Subcutaneous abdominal adipose tissue (tissue), 5 donors: ENCODE results near the gene KRTAP2-1.
"Not testable (repeated sequence)": the region's sequence is repeated elsewhere in the genome, so short reads cannot be mapped to it uniquely, and the experiment has no call there.

Source experiments
- H3K27ac ChIP-seq: one replicate; pipeline ENCODE4 v1.7.0; 2013; ENCODE audit warnings: low read depth, mild to moderate bottlenecking, inconsistent platforms, low read length, moderate library complexity
- H3K27me3 ChIP-seq, 5 donors: one replicate each; pipeline ENCODE4 v1.7.0; 2013; ENCODE audit warnings: low read length in 5 of 5, inconsistent platforms in 1 of 5; ENCODE audit not compliant: control insufficient read depth in 5 of 5, insufficient read depth in 4 of 5
- H3K36me3 ChIP-seq, 5 donors: one replicate each; pipeline ENCODE4 v1.7.0; 2013; ENCODE audit warnings: low read length in 5 of 5; ENCODE audit not compliant: control insufficient read depth in 5 of 5, insufficient read depth in 5 of 5
- H3K4me1 ChIP-seq, 5 donors: one replicate each; pipeline ENCODE4 v1.7.0; 2013; ENCODE audit warnings: low read length in 5 of 5, mild to moderate bottlenecking in 3 of 5, moderate library complexity in 1 of 5; ENCODE audit not compliant: control insufficient read depth in 5 of 5, insufficient read depth in 5 of 5
- H3K4me3 ChIP-seq, 5 donors: one replicate each; pipeline ENCODE4 v1.7.0; 2013; ENCODE audit warnings: low read length in 5 of 5, low read depth in 1 of 5
- H3K9ac ChIP-seq, 5 donors: one replicate each; pipeline ENCODE4 v1.7.0; 2013; ENCODE audit warnings: low read length in 5 of 5, mild to moderate bottlenecking in 4 of 5, moderate library complexity in 3 of 5
- H3K9me3 ChIP-seq, 5 donors: one replicate each; pipeline ENCODE4 v1.7.0; 2013; ENCODE audit warnings: low read length in 5 of 5; ENCODE audit not compliant: control insufficient read depth in 5 of 5
- donor health status: healthy.
- donor health status: healthy.
- donor health status: healthy.
- donor health status: healthy.
- donor health status: healthy.

Gene KRTAP2-1

DNA sequence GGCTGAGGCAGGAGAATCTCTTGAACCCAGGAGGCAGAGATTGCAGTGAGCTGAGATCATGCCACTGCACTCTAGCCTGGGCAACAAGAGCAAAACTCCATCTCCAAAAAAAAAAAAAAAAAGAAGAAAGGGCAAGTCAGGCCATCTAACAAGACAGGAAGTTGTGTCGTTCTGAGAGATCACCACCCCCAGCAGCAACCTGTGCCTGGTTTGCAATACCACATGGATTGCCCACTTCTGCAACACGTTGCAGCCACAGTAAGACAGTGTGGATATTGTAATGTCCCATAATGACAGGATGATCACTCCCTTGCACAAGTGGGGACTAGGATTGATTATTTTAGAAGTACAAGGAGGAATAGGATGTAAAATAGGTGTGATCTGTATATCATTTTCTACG, 21.9 kb upstream of the KRTAP2-1 start:
- Histone ChIP-seq H3K9ac (no peak overlapping the region), H3K27me3 (no peaks in the 10 kb centered on the region), H3K36me3 (no peaks in the 10 kb centered on the region), H3K4me3 (no peak overlapping the region), H3K27ac (no peak overlapping the region), H3K4me1 (no peaks in the 10 kb centered on the region), H3K9me3 (no peaks in the 10 kb centered on the region)

DNA sequence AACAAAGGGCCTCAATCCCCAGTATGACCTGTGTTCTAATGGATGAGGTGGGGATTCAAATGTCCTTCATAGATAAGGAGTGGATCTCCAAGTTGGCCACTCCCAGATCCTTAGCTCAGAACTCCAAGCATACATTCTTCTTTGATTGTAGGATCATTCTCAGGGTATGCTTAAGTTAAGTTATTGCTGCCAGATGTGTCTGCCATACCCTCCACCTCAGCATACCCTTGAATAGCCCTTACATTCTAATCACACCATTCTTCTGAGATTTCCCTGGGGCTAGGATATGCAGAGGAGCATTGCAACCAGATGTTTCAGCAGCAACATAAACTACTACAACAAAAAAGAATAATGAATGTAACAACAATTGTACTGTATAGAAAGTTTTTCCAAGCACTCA, 20.2 kb upstream of the KRTAP2-1 start:
- Histone ChIP-seq H3K27me3 (no peaks in the 10 kb centered on the region), H3K27ac (no peak overlapping the region), H3K9ac (no peak overlapping the region), H3K4me3 (no peak overlapping the region), H3K4me1 (no peaks in the 10 kb centered on the region), H3K9me3 (no peaks in the 10 kb centered on the region), H3K36me3 (no peaks in the 10 kb centered on the region)

DNA sequence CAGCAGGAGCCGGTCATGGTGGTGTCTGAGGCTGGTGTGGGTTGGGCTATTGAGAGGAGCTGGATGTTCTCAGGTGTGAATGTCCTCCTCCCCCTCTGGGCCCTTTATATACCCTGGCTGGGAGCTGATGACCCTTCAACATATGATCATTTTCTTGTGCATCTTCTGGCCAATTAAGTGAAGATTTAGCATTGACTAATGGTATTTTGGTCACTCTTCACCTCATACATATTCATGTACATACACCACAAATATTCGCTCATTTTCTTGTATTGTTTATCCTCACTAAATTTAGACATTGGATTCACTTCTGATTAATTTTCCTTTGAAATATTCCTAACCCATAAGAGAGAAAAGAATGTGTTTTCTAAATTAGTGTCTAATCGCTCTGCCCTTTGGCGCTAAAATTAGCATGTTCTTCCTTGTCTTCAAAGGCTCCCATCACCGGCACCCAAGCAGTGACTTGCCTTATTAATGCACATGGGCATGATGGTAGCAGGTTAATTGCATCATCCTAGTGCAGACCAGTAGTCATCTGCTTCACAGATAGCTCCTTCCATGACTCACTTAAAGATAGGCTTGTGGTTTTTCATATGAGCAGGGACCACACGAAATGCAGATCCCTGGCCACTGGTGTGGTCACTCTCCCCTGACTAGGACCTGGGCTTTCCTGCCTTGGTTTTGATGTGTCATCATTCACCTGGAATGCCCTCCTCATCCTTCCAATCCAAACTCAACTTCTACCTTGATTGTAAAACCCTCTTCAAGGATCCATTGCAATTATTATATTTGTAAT, 18.9 kb upstream of the KRTAP2-1 start, which contains the start of gene KRTAP2-4:
TSS of gene KRTAP2-4 (minus strand) at position 51 of the 796 bp plus-strand sequence. CDS start at position 17, 34 bp downstream.
- no peak within 1 kb of the TSS for H3K4me3 ChIP-seq
- H3K27ac ChIP-seq: no peak within 1 kb of the TSS
- no peaks in the 10 kb centered on the region for H3K4me1 ChIP-seq
- H3K9ac ChIP-seq: no peak within 1 kb of the TSS
- H3K27me3 ChIP-seq: no peaks in the 10 kb centered on the region
- no peaks in the 10 kb centered on the region for H3K36me3 ChIP-seq
- H3K9me3 ChIP-seq: no peaks in the 10 kb centered on the region

DNA sequence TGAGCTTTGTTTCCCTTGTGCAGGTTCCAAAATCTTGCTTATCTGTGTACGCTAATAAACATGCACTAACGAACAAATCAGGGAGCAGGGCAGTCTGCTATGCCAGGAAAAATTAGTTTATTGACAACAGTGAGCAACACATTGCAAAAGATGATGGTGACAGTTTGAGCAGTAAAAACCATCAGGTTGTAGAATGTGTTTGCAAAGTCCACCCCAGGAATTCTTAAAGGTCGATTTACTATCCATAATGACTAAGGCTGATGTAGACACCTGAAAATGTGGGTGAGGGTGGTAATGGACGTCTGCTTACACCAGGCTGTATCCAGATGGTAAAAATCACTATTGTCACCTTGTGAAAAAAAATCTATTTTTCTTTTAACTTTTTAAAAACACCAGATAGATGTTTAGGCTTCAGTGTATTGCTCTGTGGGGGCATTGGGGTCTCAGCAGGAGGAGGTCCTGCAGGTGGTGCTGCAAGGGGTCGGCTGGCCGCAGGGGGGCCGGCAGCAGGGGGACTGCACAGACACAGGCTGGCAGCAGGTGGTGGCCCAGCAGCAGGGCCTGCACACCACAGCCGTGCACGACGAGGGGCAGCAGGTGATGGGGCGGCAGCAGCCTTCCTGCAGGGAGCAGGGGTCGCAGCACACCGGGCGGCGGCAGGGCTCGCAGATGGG, 18.0 kb upstream of the KRTAP2-1 start:
- not testable (repeated sequence) for H3K4me1 ChIP-seq, H3K27me3 ChIP-seq, H3K9ac ChIP-seq, H3K9me3 ChIP-seq, H3K27ac ChIP-seq, H3K36me3 ChIP-seq, H3K4me3 ChIP-seq

DNA sequence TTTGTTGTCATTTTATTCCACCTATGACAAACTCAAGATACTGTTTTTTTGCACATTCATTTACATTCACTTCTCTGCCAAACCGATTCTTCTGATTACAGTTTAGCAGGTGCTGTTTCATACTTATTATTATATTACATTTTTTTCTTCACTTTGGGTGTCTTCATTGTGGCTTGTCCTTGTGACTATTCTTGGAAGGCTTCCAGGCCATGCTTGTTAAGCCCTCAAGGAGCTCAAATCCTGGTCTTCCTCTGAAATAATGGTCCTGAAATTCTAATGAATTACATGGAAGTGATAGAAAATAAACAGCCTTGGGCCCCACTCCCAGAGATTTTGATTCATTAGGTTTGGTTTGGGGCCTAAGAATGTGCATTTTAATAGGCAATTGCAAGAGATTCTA, 17.2 kb upstream of the KRTAP2-1 start:
- Histone ChIP-seq H3K27me3 (peaks cover 0 to 5% (median 0%) of the 10 kb centered on the region in 5 donors), H3K9me3 (no peaks in the 10 kb centered on the region), H3K4me1 (no peaks in the 10 kb centered on the region), H3K27ac (no peak overlapping the region), H3K4me3 (no peak overlapping the region), H3K9ac (no peak overlapping the region), H3K36me3 (no peaks in the 10 kb centered on the region)

DNA sequence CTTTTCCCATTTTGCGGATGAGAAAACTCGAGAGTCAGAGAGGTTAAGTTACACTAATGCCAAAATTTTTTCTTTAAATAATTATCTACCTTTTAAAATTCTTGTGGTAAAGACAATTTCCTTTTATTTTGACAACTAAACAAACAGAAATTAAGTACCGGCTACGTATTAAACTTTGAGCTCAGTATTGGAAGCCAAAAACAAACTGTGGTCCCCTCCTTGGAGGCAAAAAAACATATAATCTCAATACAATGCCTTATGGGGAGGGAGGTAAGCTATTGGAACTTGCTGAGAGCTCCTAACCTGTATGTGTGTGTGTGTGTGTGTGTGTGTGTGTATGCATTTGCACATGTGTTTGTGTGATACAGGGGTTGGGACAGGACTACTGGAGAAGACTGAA, 16.3 kb upstream of the KRTAP2-1 start:
- no peak overlapping the region for H3K27ac ChIP-seq
- peaks cover 0 to 5% (median 0%) of the 10 kb centered on the region in 5 donors for H3K27me3 ChIP-seq
- no peak overlapping the region for H3K4me3 ChIP-seq

DNA sequence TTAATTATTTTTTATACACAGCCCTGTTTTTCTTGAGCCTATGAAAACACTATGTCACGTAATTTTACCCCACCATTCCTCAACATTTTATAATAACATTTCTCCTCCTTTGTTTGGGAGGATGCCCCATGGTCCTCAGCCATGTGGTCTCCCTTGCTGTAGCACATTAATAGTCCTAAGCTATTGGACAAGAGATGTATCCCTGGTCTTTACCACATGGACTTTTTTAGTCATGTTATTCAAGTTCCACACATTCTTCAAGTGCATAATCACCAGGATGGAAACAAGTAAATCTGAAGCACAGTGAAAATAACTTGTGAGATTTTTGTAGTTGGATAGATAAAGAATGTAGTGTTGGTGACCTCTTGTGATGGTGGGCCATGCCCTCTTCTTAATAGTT, 14.8 kb upstream of the KRTAP2-1 start:
- no peak overlapping the region for H3K27ac ChIP-seq
- no peaks in the 10 kb centered on the region for H3K4me1 ChIP-seq
- H3K4me3 ChIP-seq: no peak overlapping the region
- H3K27me3 ChIP-seq: peaks cover 0 to 5% (median 0%) of the 10 kb centered on the region in 5 donors
- peaks cover 0 to 4% (median 3%) of the 10 kb centered on the region in 5 donors for H3K9me3 ChIP-seq
- no peak overlapping the region for H3K9ac ChIP-seq
- H3K36me3 ChIP-seq: no peaks in the 10 kb centered on the region

More for the DNA sequence above, 16.3 kb upstream of the KRTAP2-1 start:
- H3K9ac ChIP-seq: no peak overlapping the region
- H3K36me3 ChIP-seq: no peaks in the 10 kb centered on the region
- no peaks in the 10 kb centered on the region for H3K9me3 ChIP-seq
- H3K4me1 ChIP-seq: no peaks in the 10 kb centered on the region

DNA sequence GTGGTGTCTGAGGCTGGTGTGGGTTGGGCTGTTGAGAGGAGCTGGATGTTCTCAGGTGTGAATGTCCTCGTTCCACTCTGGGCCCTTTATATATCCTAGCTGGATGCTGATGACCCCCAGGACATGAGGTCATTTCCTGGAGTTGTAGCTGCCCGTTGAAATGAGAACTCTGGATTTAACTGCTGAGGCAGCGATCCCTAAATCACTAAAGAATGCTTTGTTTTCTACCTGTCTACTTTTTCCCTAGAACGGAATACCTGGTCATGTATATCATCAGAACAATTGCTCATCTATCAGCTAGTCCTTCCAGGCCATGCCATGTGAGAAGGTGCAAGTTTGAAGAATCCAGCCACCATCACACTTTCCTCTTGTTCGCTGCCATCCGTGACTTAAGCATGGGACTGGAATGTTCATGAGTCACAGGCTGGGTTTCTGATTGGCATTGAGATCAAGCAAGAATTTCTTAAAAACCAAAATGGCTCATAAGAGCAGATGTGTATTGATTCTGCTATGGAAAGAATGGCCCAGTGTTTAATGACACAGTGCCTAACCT, 13.0 kb upstream of the KRTAP2-1 start, which contains the start of gene KRTAP2-3:
TSS of gene KRTAP2-3 (minus strand) at position 63 of the 553 bp plus-strand sequence. CDS start 64 bp downstream, outside the sequence.
- peaks cover 0 to 5% (median 4%) of the 10 kb centered on the region in 5 donors for H3K27me3 ChIP-seq
- peaks cover 0 to 4% (median 3%) of the 10 kb centered on the region in 5 donors for H3K9me3 ChIP-seq
- no peak within 1 kb of the TSS for H3K27ac ChIP-seq
- H3K4me3 ChIP-seq: no peak within 1 kb of the TSS
- H3K4me1 ChIP-seq: no peaks in the 10 kb centered on the region
- H3K9ac ChIP-seq: no peak within 1 kb of the TSS
- H3K36me3 ChIP-seq: no peaks in the 10 kb centered on the region

DNA sequence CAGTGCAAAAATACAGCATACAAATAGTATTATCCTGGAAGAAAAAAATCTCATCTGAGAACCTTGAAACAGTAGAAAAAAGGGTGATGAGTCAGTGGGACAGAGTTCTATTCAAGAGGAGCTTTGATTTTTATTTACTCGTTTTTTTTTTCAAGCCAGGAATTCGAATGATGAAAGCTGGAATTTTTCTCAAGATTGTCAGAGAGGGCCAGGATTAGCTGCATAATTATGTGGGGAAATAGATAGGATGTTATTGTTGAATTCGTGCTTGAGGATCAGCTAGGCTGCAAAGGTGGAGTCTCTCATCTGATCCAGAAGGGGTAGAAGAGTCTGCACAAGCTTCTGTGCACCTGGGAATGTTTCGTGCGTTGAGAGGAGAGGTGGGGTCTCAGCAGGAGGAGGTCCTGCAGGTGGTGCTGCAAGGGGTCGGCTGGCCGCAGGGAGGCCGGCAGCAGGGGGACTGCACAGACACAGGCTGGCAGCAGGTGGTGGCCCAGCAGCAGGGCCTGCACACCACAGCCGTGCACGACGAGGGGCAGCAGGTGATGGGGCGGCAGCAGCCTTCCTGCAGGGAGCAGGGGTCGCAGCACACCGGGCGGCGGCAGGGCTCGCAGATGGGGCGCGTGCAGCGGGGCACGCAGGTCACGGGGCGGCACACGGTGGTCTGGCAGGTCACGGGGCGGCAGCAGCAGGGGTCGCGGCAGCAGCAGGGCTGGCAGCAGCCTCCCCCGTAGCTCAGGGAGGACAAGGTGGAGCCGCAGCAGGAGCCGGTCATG, 12.3 kb upstream of the KRTAP2-1 start:
- H3K27ac ChIP-seq, H3K36me3 ChIP-seq, H3K9me3 ChIP-seq, H3K27me3 ChIP-seq, H3K4me3 ChIP-seq, H3K9ac ChIP-seq, H3K4me1 ChIP-seq: not testable (repeated sequence)
